Loucy (cell line): Measurements from ENCODE around the gene KRTAP22-1.

Experiments
- H2AFZ ChIP-seq: fragments of 200-600 bp; sonication (generic); 2 replicates; pipeline ENCODE4 v1.6.0; 2016; ENCODE audit warnings: antibody characterized with exemption, mild to moderate bottlenecking, low read length, moderate library complexity
- H3F3A ChIP-seq: fragments of 200-600 bp; 2 replicates; pipeline ENCODE4 v1.6.0; 2016; ENCODE audit warnings: antibody characterized with exemption, low read depth, mild to moderate bottlenecking
- H3K27me3 ChIP-seq: fragments of 200-600 bp; sonication (generic); 2 replicates; pipeline ENCODE4 v1.6.1; 2014; ENCODE audit warnings: low read length, mild to moderate bottlenecking; ENCODE audit not compliant: insufficient read depth, poor library complexity, severe bottlenecking
- H3K36me3 ChIP-seq: fragments of 200-600 bp; sonication (generic); 2 replicates; pipeline ENCODE4 v1.6.1; 2016; ENCODE audit warnings: low read length; ENCODE audit not compliant: insufficient read depth
- H3K4me1 ChIP-seq: fragments of 200-600 bp; sonication (generic); 2 replicates; pipeline ENCODE4 v1.5.1; 2014; ENCODE audit warnings: low read length, mild to moderate bottlenecking; ENCODE audit not compliant: insufficient read depth, poor library complexity, severe bottlenecking
- H3K4me2 ChIP-seq: fragments of 200-600 bp; sonication (generic); 2 replicates; pipeline ENCODE4 v1.6.0; 2014; ENCODE audit warnings: antibody characterized with exemption, low read length, low read depth, mild to moderate bottlenecking; ENCODE audit not compliant: poor library complexity, severe bottlenecking
- H3K4me3 ChIP-seq: fragments of 200-600 bp; sonication (generic); 2 replicates; pipeline ENCODE4 v1.5.1; 2014; ENCODE audit warnings: low read length, mild to moderate bottlenecking, mixed read lengths; ENCODE audit not compliant: poor library complexity, severe bottlenecking
- H3K79me2 ChIP-seq: fragments of 200-600 bp; sonication (generic); 2 replicates; pipeline ENCODE4 v1.6.1; 2014; ENCODE audit warnings: low read length; ENCODE audit not compliant: insufficient read depth
- H3K9ac ChIP-seq: fragments of 200-600 bp; sonication (generic); 2 replicates; pipeline ENCODE4 v1.6.0; 2014; ENCODE audit warnings: mild to moderate bottlenecking, low read depth, low read length, moderate library complexity; ENCODE audit not compliant: poor library complexity, severe bottlenecking
- H3K9me2 ChIP-seq: fragments of 200-600 bp; sonication (generic); replicated peaks from 2 replicates; pipeline ENCODE4 v1.6.1; 2016; ENCODE audit warnings: low read depth, low read length, mixed read lengths
- H3K9me3 ChIP-seq: fragments of 200-600 bp; sonication (generic); 2 replicates; pipeline ENCODE4 v1.6.1; 2014; ENCODE audit warnings: mild to moderate bottlenecking, antibody characterized with exemption, low read length, low read depth; ENCODE audit not compliant: insufficient read depth
- H4K20me1 ChIP-seq: fragments of 200-600 bp; sonication (generic); 2 replicates; pipeline ENCODE4 v1.6.0; 2014; ENCODE audit warnings: antibody characterized with exemption, low read length, mild to moderate bottlenecking; ENCODE audit not compliant: insufficient read depth, poor library complexity, severe bottlenecking
- CTCF ChIP-seq: fragments of 200-600 bp; sonication (generic); conservative IDR thresholded peaks from 2 replicates; pipeline ENCODE4 v1.5.1; 2014; ENCODE audit warnings: mild to moderate bottlenecking, antibody characterized with exemption, low read length
- EZH2phosphoT487 ChIP-seq: fragments of 200-600 bp; IDR thresholded peaks from 2 replicates; pipeline ENCODE4 v1.6.1; 2018; ENCODE audit warnings: antibody characterized with exemption, mild to moderate bottlenecking, moderate library complexity, borderline replicate concordance

Gene KRTAP22-1

DNA sequence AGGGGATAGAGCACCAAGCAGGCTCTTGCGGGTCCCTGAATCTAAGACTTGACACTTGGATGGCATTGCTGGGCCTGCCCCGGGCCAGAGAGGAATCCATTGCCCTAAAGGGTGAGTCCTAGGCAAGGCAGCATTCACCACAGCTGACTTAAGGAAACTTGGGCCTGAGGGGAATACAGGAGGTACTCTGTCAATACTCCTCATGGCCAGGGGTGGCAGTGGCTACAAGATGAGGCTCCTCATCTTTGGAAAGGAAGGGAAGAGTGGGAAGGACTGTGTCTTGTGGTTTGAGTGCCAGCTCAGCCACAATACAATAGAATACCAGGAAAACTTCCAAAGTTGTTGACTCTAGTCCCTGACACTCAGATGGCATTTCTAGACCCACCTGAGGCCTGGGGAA, 5.1 kb downstream of the KRTAP22-1 start:
- H3K9ac ChIP-seq: no peak overlapping the region
- 0 out of 2 replicates have a peak, but pooled peaks cover 3% of the 10 kb centered on the region for H3K9me3 ChIP-seq
- H4K20me1 ChIP-seq: no peaks in the 10 kb centered on the region
- H3K79me2 ChIP-seq: no peaks in the 10 kb centered on the region
- no peak overlapping the region for H2AFZ ChIP-seq
- H3F3A ChIP-seq: no peaks in the 10 kb centered on the region
- H3K4me1 ChIP-seq: no peaks in the 10 kb centered on the region
- TF ChIP-seq EZH2phosphoT487 (no peak), CTCF (no peak)
- no peak overlapping the region for H3K4me3 ChIP-seq
- no peaks in the 10 kb centered on the region for H3K36me3 ChIP-seq
- no peaks in the 10 kb centered on the region for H3K9me2 ChIP-seq
- no peak overlapping the region for H3K4me2 ChIP-seq
- H3K27me3 ChIP-seq: no peaks in the 10 kb centered on the region

- Histone ChIP-seq H3K4me3 (no peak overlapping the region), H3K36me3 (no peaks in the 10 kb centered on the region), H3K9me2 (no peaks in the 10 kb centered on the region), H3K9ac (no peak overlapping the region), H2AFZ (no peak overlapping the region), H3K27me3 (no peaks in the 10 kb centered on the region), H3K79me2 (no peaks in the 10 kb centered on the region), H3K4me1 (no peaks in the 10 kb centered on the region), H4K20me1 (no peaks in the 10 kb centered on the region), H3K9me3 (no peaks in the 10 kb centered on the region), H3F3A (no peaks in the 10 kb centered on the region), H3K4me2 (no peak overlapping the region)
- TF ChIP-seq EZH2phosphoT487: no peak
- TF ChIP-seq CTCF: no peak
Measured at GRCh38 chr21:30612132-30612531, 11.2 kb downstream of the KRTAP22-1 start.

DNA sequence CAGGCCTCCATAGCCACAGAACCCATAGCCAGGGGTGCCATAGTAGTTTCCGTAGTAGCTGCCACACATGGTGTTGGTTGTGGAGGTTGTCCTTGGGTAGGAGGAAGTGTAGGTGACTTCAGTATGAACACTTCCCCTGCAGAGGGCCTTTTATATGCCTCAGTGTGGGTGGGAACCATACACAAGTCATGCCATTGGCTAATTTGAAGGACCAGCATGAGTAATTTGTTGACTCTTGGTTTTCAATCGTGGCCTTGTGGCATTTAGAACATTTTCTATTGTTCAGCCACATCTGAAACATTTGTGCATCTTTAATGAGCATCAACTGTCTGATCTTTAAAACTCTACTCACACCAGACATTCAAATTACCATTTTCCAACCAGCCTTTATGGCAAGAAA, 12.9 kb downstream of the KRTAP22-1 start, which contains the start of gene KRTAP6-1:
TSS of gene KRTAP6-1 (minus strand) at position 95 of the 400 bp plus-strand sequence. CDS start at position 69, 26 bp downstream.
- no peaks in the 10 kb centered on the region for H4K20me1 ChIP-seq
- TF ChIP-seq CTCF: no peak
- no peak for TF ChIP-seq EZH2phosphoT487
- no peak within 1 kb of the TSS for H3K4me2 ChIP-seq
- no peaks in the 10 kb centered on the region for H3K27me3 ChIP-seq
- no peaks in the 10 kb centered on the region for H3K9me3 ChIP-seq
- H3K4me1 ChIP-seq: no peaks in the 10 kb centered on the region
- H3K79me2 ChIP-seq: no peaks in the 10 kb centered on the region
- H3K9ac ChIP-seq: no peak within 1 kb of the TSS
- no peaks in the 10 kb centered on the region for H3K36me3 ChIP-seq
- H2AFZ ChIP-seq: no peak within 1 kb of the TSS
- H3K4me3 ChIP-seq: no peak within 1 kb of the TSS
- H3K9me2 ChIP-seq: no peaks in the 10 kb centered on the region
- H3F3A ChIP-seq: no peaks in the 10 kb centered on the region
